ENCODE measurements around the gene LRRK1. TPM values are rescaled to one million over a fixed set of nuclear protein-coding genes. Genes with fewer than 3 reads are reported as not detected.

LRRK1 gene
- total RNA-seq, 3 donors from 2014 or later (not counting 1 experiment from before 2014, with no cell fraction given) = 1.2 to 5.5 (median 3.2) TPM

DNA sequence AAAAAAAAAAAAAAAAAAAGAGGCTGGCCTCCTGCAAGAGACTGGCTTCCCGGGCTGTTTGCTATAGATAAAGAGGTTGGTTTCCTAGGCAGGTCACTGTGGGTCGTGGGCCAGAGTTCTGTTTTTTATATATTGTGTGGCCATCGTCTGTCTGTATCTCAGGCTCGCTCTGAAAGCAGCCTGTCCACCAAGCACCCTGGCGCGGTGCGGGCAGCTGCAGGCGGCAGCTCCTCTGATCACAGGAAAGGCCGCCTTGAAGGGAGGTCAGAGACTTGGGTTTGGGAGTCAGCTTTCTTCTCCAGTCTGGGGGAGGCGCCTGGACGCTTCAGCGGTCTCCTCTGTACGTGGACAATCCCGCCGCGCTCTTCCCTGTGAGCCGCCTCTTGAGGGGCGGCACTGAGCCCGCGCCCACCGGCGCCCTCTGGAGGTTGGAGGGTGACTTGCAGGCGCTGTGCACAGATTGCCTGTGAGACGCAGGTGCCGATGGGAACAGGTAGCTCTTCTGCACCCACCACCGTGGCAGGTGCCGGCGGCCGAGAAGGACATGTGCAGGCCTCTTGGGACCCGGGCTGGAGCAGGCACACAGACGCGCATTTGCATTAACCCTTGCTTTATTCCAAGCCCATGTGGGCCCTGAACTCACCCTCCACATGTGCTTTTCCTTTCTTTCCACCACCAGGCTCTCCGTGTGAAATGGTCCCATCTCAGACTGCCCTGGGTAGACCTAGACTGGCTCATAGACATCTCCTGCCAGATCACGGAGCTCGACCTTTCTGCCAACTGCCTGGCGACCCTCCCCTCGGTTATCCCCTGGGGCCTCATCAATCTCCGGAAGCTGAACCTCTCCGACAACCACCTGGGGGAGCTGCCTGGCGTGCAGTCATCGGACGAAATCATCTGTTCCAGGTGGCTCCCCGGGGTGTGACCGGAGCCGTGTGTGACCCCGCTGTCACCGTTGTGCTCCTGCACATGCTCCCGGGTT, 89.3 kb downstream of the LRRK1 start:
- TF ChIP-seq, protein P1, sequence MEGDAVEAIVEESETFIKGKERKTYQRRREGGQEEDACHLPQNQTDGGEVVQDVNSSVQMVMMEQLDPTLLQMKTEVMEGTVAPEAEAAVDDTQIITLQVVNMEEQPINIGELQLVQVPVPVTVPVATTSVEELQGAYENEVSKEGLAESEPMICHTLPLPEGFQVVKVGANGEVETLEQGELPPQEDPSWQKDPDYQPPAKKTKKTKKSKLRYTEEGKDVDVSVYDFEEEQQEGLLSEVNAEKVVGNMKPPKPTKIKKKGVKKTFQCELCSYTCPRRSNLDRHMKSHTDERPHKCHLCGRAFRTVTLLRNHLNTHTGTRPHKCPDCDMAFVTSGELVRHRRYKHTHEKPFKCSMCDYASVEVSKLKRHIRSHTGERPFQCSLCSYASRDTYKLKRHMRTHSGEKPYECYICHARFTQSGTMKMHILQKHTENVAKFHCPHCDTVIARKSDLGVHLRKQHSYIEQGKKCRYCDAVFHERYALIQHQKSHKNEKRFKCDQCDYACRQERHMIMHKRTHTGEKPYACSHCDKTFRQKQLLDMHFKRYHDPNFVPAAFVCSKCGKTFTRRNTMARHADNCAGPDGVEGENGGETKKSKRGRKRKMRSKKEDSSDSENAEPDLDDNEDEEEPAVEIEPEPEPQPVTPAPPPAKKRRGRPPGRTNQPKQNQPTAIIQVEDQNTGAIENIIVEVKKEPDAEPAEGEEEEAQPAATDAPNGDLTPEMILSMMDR (IDR thresholded peaks at IDR 0.05) = peak; percentile 97
- intact Hi-C loops (cut with micrococcal nuclease) = loop anchor here (5.0 kb wide), 2 partner anchors 91 to 1081 kb away; partner anchors contain the start of gene LRRK1
- WGBS (ENCODE audit: insufficient coverage) = 24% methylated on average over 48 of the region's 48 CpGs
- no peak overlapping the region for H3K27ac Mint-ChIP-seq
- peak overlapping the region; percentile 82 for H3K4me3 ChIP-seq (ENCODE audit: low read length)
- H3K4me3 Mint-ChIP-seq = peak overlapping the region; percentile 89
- no peaks in the 10 kb centered on the region for H3K27me3 ChIP-seq (ENCODE audit: control insufficient read depth, insufficient read depth, low read length)
- H3K27me3 Mint-ChIP-seq (ENCODE audit: low read depth in 2 of 2) = peaks cover 0 to 2% of the 10 kb centered on the region in 2 donors
- no peaks in the 10 kb centered on the region for H3K36me3 Mint-ChIP-seq
- H3K9me3 ChIP-seq (ENCODE audit: control insufficient read depth, insufficient read depth, low read length) = no peaks in the 10 kb centered on the region
- H3K27ac ChIP-seq (ENCODE audit: low read length) = no peak overlapping the region
- H3K4me1 Mint-ChIP-seq = peaks cover 16 to 18% of the 10 kb centered on the region in 2 donors
- peaks cover 18% of the 10 kb centered on the region for H3K4me1 ChIP-seq (ENCODE audit: control insufficient read depth, insufficient read depth, low read length)
- no peaks in the 10 kb centered on the region for H3K36me3 ChIP-seq (ENCODE audit: control insufficient read depth, insufficient read depth, low read length)
- peak; percentile 96 to 99 (median 98) for ATAC-seq
- no peaks in the 10 kb centered on the region for H3K9me3 Mint-ChIP-seq
- peak; percentile 84 to 90 for DNase-seq

- Mint-ChIP-seq H3K36me3 (no peaks in the 10 kb centered on the region), H3K27me3 (ENCODE audit: low read depth in 2 of 2) (peaks cover 0 to 2% of the 10 kb centered on the region in 2 donors), H3K9me3 (no peaks in the 10 kb centered on the region), H3K4me3 (peak overlapping the region; percentile 89), H3K27ac (no peak overlapping the region), H3K4me1 (peaks cover 16 to 18% of the 10 kb centered on the region in 2 donors)
- Histone ChIP-seq H3K27ac (ENCODE audit: low read length) (no peak overlapping the region), H3K4me1 (ENCODE audit: control insufficient read depth, insufficient read depth, low read length) (peaks cover 18% of the 10 kb centered on the region), H3K27me3 (ENCODE audit: control insufficient read depth, insufficient read depth, low read length) (no peaks in the 10 kb centered on the region), H3K36me3 (ENCODE audit: control insufficient read depth, insufficient read depth, low read length) (no peaks in the 10 kb centered on the region), H3K4me3 (ENCODE audit: low read length) (no peak overlapping the region), H3K9me3 (ENCODE audit: control insufficient read depth, insufficient read depth, low read length) (no peaks in the 10 kb centered on the region)
- TF ChIP-seq, protein P1 (IDR thresholded peaks at IDR 0.05) = no peak
- WGBS (ENCODE audit: insufficient coverage) = 94% methylated on average over 2 of the region's 2 CpGs
- DNase-seq (no peak), ATAC-seq (no peak)
- intact Hi-C loops (cut with micrococcal nuclease) = loop anchor here (5.0 kb wide), 2 partner anchors 92 to 1082 kb away; partner anchors contain the start of gene LRRK1
Measured at GRCh38 chr15:101009176-101009575, 90.0 kb downstream of the LRRK1 start.

GRCh38 chr15:101010781-101011180, 91.6 kb downstream of the LRRK1 start:
- no peak overlapping the region for H3K27ac Mint-ChIP-seq
- no peak for DNase-seq
- no peaks in the 10 kb centered on the region for H3K9me3 Mint-ChIP-seq
- H3K4me3 Mint-ChIP-seq = no peak overlapping the region
- Histone ChIP-seq H3K4me3 (ENCODE audit: low read length) (no peak overlapping the region), H3K27me3 (ENCODE audit: control insufficient read depth, insufficient read depth, low read length) (no peaks in the 10 kb centered on the region), H3K4me1 (ENCODE audit: control insufficient read depth, insufficient read depth, low read length) (peaks cover 18% of the 10 kb centered on the region), H3K36me3 (ENCODE audit: control insufficient read depth, insufficient read depth, low read length) (no peaks in the 10 kb centered on the region), H3K27ac (ENCODE audit: low read length) (no peak overlapping the region), H3K9me3 (ENCODE audit: control insufficient read depth, insufficient read depth, low read length) (no peaks in the 10 kb centered on the region)
- intact Hi-C loops (cut with micrococcal nuclease) = no loop called here
- ATAC-seq = no peak
- H3K36me3 Mint-ChIP-seq = no peaks in the 10 kb centered on the region
- H3K4me1 Mint-ChIP-seq = peaks cover 16 to 18% of the 10 kb centered on the region in 2 donors
- 91% methylated on average over 6 of the region's 6 CpGs for WGBS (ENCODE audit: insufficient coverage)
- no peaks in the 10 kb centered on the region for H3K27me3 Mint-ChIP-seq (ENCODE audit: low read depth in 2 of 2)
- TF ChIP-seq, protein P1 (IDR thresholded peaks at IDR 0.05) = no peak

Measured in natural killer cell (primary cell).